ENCODE measurements around the gene PLXNA4.

DNA sequence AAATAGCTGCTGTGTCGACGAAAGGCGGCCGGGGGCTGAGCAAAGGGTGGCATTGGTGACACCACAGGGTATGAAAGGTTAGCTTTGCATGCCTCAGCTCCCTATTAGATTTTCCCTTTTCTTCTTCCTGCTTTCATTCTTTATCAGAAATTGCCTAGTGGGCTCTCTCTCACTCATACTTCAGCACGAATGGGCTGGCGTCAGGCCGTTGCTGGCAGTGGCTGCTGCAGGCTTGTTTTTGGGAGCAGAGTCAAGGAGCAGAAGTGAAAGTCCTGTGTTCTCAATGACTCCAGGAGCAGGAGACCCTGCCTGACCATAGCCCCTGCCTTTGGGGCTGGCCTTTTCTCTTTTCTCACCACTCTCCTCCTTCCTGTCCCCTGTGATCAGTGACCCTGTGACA lies 318.0 kb downstream of the PLXNA4 start:
- TF ChIP-seq, protein P1, sequence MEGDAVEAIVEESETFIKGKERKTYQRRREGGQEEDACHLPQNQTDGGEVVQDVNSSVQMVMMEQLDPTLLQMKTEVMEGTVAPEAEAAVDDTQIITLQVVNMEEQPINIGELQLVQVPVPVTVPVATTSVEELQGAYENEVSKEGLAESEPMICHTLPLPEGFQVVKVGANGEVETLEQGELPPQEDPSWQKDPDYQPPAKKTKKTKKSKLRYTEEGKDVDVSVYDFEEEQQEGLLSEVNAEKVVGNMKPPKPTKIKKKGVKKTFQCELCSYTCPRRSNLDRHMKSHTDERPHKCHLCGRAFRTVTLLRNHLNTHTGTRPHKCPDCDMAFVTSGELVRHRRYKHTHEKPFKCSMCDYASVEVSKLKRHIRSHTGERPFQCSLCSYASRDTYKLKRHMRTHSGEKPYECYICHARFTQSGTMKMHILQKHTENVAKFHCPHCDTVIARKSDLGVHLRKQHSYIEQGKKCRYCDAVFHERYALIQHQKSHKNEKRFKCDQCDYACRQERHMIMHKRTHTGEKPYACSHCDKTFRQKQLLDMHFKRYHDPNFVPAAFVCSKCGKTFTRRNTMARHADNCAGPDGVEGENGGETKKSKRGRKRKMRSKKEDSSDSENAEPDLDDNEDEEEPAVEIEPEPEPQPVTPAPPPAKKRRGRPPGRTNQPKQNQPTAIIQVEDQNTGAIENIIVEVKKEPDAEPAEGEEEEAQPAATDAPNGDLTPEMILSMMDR (IDR thresholded peaks at IDR 0.05) = no peak
- TF ChIP-seq POLR2A (IDR thresholded peaks at IDR 0.05) (no peak), POLR2AphosphoS5 (IDR thresholded peaks at IDR 0.05) (no peak), EP300 (IDR thresholded peaks at IDR 0.05; ENCODE audit: low read depth) (no peak)
